ENCODE measurements around the gene BPIFB6.

DNA sequence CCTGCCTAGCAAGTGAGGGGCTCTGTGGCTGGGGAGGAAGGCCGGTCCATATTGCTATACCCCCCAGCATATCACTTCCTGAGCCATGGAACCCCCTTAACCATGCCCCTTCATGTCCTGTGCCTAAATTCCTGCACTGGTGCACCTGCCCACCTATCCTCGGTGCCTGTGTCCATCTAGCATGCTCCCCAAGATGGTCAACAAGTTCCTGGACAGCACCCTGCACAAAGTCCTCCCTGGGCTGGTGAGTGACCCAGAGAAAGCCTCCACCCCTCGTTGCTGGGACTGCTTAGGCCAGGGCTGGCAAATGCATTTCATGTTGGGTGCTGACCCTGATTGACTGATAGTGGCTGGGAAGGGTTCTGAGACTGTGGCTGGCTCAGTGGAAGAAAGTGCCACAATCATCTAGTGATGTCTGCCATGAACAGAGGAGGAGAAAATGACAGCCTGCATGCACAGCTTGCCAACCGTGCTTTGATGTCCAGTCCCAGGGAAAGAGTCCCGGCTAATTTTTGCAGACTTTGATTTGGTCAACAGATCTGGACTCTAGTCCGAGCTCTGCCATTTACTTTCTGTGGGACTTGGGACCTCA is 3.5 kb downstream of the BPIFB6 start:
- TF ChIP-seq EP300 (IDR thresholded peaks at IDR 0.05) (no peak), CTCF (IDR thresholded peaks at IDR 0.05) (no peak), POLR2A (IDR thresholded peaks at IDR 0.05) (no peak)
